Fibroblast of skin of back (primary cell): ENCODE measurements around the gene OR8I2. TPM values are rescaled to one million over a fixed set of nuclear protein-coding genes. Genes with fewer than 3 reads are reported as not detected.
"Not testable (repeated sequence)": the region's sequence is repeated elsewhere in the genome, so short reads cannot be mapped to it uniquely, and the experiment has no call there.

Experiments
- DNase-seq: peaks from one replicate; pipeline ENCODE4 v3.0.0-alpha.2; 2013
- polyA plus RNA-seq, 2 experiments: library from polyadenylated mRNA; unstranded; fragments of 120-200 nt; gene quantifications; one replicate each; pipeline ENCODE4 v1.2.1, GENCODE V29; 2013; ENCODE audit not compliant: insufficient read length in 2 of 2

The OR8I2 gene
- not detected for polyA plus RNA-seq (2013, experiment 1 of 2; ENCODE audit: insufficient read length)
- not detected for polyA plus RNA-seq (2013, experiment 2 of 2; ENCODE audit: insufficient read length)

DNA sequence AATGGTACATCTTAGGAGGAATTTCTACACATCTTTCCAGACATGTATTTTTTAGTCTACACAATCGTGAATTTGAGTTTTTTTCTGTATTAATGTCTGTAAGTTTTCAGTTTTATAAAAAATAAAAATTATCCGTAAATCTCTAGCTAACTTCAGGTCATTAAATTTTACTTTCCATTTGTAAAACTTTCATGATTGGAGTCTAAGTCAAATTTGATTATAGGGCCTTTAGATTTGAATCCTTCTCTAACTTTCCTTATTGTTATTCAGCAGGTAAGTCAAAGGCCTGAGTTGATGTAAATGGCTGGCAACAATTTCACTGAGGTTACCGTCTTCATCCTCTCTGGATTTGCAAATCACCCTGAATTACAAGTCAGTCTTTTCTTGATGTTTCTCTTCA is at the start of gene OR8I2:
OR8I2 (plus strand) TSS at position 301 of the 400 bp plus-strand sequence; CDS start at position 301, 0 bp downstream.
- no peak for DNase-seq

DNA sequence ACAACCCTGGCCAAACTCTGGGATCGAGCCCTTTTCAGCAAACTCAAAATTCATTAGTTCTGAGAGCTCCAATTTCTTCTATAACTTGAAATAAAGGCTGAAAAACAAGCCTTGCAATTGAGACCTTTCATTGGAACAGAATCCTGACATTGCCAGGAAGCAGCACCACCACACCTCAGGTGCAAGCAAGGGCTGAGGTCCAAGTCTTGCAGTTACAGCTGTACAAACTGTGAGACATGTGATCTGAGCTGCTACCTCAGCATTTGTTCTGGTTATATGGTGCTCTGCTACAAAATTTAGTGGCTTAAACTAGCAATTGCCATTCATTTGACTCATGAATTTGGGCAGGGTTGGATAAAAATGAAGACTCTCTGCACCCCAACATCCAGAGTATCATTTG is 47.6 kb upstream of the OR8I2 start:
- DNase-seq, result no peak

DNA sequence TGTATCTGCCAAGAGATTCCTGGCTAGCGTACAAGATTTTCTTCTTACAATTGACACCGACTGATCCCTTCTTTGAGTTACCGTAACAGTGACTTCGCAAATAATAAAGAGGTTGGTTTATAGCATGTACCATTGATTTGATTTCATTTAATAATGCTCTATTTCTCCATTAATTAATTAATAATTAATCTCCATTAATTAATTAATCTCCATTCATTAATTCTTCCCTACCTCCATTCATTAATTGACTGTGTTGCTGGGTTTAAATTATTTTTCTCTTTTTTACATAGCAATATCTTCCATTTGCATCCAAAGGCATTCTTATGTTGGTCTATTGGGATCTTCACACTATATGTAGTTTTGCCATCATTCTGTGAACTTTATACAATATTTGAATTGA is 44.6 kb upstream of the OR8I2 start:
- no peak for DNase-seq

DNA sequence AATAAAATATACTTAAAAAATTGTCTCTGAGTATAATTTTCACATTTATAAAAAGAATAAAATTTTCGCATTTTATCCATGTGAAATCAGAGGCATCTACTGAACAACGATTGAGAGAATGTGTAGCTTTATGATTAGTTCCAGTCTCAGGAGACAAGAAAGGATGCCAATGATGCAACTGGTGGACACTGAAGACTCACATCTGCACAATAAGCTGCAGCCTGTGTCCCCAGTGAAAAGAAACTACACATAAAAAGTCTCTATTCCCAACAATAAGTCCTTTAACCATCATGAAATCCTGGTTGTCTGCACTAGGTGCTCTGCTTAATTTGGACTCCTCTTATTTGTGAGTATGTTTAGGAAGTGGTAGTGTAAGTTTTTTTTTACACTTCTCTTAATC is 43.6 kb upstream of the OR8I2 start:
- DNase-seq, result no peak

DNA sequence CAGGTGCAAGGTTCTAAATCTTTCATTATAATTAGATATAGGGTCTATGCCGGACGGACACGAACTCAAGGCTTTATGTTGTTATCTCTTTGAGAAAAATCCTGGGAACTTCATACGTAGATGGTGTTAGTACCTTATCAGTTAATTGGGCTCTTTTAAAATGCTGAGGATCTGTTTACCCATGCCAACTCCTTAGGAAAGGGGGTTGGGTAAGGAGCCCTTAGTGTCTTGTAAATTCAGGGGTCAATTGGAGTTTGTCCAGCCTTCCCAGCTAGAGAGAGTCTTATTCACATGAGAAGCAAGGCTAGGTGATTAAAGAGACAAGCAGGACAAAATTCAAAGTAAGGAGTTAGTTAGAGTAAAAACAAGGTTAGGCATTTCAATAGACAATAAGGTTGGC is 36.7 kb upstream of the OR8I2 start:
- DNase-seq, result not testable (repeated sequence)

DNA sequence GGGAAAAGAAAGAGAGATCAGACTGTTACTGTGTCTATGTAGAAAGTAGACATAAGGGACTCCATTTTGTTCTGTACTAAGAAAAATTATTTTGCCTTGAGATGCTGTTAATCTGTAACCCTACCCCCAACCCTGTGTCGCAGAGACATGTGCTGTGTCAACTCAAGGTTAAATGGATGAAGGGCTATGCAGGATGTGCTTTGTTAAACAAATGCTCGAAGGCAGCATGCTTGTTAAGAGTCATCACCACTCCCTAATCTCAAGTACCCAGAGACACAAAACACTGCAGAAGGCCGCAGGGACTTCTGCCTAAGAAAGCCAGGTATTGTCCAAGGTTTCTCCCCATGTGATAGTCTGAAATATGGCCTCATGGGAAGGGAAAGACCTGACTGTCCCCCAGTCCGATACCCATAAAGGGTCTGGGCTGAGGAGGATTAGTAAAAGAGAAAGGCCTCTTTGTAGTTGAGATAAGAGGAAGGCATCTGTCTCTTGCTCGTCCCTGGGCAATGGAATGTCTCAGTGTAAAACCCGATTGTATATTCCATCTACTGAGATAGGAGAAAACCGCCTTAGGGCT is 35.4 kb upstream of the OR8I2 start:
- not testable (repeated sequence) for DNase-seq

DNA sequence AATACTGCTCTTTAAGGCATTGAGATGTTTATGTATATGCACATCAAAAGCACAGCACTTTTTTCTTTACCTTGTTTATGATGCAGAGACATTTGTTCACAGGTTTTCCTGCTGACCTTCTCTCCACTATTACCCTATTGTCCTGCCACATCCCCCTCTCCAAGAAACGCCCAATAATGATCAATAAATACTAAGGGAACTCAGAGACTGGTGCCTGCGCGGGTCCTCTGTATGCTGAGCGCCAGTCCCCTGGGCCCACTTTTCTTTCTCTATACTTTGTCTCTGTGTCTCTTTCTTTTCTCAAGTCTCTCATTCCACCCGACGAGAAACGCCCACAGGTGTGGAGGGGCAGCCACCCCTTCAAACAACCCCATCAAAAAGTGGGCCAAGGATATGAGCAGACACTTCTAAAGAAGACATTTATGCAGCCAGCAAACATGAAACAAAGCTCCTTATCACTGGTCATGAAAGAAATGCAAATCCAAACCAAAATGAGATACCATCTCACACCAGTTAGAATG is 34.8 kb upstream of the OR8I2 start:
- not testable (repeated sequence) for DNase-seq

DNA sequence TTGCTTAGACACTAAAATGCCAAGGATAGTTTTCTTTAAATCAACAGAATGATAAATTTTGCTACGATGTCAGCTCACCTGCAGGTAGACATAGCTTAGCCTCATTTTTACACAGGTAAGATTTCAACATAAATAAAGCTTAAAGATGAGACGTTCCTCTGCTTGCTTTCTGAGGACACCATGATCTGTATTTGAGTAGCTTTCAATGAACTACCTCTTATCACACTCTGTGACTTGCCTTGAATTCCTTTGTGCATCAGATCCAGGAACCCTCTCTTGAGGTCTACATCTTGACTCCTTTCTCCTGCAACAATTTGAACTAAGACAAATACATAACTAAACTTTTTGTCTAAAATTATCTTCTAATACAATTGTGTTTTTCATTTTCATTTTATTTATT is 26.1 kb upstream of the OR8I2 start:
- no peak for DNase-seq

DNA sequence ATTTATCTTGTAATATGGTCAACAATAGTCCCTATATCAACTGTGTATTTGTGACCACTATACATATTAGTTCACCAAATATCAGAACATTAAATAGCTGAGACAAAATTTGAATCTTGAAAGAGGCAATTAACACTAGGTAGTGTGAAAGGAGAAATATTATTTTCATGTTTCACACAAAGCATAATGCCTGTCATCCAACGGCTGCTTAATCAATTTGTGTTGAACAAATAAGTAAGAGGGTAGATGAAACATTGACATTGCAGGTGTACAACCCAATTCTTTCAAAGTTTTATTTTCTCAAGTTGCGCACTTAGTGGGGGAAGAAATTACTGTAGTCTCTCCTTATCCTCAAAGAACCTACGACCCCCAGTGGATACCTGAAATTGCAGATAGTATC is 3.4 kb upstream of the OR8I2 start:
- DNase-seq, result no peak

DNA sequence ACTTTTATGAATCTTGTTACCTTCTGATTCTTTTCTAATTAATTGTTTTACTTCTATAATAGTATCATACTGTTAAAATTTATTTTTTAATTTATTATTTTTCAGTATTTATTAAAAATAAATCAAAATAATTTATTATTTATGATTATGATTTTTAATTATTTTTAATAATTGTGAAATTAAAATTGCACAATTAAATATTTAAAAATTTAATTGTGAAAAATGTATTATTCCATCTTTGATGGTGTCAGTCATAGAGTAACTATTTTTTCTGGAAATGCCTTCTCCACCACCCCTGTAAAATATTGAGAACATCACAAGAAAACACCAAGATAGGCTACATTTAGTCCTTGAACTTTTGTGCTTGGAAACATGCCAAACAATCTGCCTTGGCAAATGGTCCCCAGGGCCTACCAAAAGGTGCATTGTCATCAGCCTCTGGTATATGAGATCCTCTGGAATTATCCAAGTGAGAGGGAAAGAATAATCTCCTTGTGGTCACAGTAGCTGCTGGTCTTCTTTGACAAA is 10.2 kb downstream of the OR8I2 start, which contains the start of gene OR8H2:
OR8H2 (plus strand) TSS at position 478 of the 528 bp plus-strand sequence. CDS start 1,356 bp downstream, outside the sequence.
- no peak for DNase-seq

DNA sequence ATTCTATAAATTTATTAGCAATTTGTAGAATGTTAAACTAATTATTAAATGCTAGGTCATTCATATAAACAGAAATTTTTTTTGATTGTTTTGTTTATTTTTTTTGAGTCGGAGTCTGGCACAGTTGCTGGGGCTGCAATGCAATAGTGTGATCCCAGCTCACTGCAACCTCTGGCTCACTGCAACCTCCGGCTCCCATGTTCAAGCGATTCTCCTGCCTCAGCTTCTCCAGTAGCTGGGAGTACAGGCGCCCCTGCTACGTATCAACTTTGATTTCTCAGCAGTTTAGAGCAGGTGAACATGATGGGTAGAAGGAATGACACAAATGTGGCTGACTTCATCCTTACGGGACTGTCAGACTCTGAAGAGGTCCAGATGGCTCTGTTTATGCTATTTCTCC is 29.0 kb downstream of the OR8I2 start, which contains the start of gene OR8H3:
OR8H3 (plus strand) TSS at position 301 of the 400 bp plus-strand sequence; CDS start at position 301, 0 bp downstream.
- DNase-seq, result no peak

DNA sequence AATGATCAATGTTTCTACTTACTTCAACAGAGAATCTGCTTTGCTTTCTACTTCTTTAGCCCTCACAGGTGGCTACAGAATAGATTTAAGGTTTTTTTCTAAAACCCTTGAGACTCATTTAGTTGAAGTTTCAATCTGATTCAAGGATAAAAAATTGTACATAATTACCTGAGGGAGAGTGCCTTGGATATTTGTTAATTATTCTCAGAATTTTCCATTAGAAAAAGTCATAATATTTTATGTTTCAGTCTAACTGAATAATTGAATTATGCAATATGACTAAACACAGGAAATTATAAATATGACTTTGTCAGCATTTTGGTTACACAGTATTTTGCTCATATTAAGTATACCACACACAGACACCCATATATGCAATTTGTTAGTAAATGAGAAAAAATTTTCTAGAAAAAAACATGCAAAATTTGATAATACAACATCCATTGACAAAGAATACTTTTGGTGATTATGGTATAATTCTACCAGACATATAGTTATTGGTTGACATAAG is 47.1 kb downstream of the OR8I2 start, which contains the start of gene OR8J3:
OR8J3 (minus strand) TSS at position 51 of the 511 bp plus-strand sequence. CDS start 2,483 bp downstream, outside the sequence.
- DNase-seq, result no peak

DNA sequence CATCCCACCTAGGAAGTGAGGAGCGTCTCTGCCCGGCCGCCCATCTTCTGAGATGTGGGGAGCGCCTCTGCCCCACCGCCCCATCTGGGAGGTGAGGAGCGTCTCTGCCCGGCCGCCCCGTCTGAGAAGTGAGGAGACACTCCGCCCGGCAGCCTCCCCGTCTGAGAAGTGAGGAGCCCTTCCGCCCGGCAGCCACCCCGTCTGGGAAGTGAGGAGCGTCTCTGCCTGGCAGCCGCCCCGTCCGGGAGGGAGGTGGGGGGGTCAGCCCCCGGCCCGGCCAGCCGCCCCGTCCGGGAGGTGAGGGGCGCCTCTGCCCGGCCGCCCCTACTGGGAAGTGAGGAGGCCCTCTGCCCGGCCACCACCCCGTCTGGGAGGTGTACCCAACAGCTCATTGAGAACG is 50.6 kb downstream of the OR8I2 start:
- DNase-seq, result not testable (repeated sequence)
